HG03469 (cell line): ENCODE measurements around the gene MT1F.
"Not testable (repeated sequence)": the region's sequence is repeated elsewhere in the genome, so short reads cannot be mapped to it uniquely, and the experiment has no call there.

Experiments used
- ATAC-seq: cut with Tn5 transposase; IDR thresholded peaks from one replicate; pipeline ENCODE4 v1.9.1; 2021; ENCODE audit warnings: mild to moderate bottlenecking, moderate library complexity, moderate number of reproducible peaks; ENCODE audit not compliant: unreplicated experiment

The MT1F gene

DNA sequence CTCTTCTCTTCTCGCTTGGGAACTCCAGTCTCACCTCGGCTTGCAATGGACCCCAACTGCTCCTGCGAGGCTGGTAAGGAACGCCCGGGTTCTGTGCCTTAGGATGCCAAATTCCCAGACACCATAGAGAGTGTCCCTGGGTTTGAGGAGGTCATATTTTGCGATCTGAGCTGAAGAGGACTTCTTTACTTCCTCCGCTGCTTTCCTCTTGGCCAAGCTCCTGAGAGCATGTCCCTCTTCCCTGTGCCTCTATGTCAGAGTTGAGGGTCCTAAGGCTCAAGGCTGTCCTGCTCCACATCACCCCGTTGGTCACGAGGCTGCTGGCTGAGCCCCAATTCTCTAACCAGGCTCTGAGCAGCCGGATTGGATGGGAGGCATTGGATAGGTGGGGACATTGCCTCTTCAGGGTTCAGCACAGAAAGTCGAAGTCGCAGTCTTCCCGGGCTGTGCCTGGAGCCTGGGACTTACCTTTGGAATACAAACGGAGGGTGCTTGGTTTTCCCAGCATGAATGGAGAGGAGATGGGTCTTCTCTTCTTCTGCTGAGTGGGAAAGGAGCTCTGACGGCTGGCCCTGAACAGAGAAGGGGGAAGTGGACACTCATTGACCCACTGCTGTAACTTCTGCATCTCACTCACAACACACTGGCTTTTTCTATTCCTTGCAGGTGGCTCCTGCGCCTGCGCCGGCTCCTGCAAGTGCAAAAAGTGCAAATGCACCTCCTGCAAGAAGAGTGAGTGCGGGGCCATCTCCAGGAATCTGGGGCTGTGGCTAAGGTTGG is 12.3 kb downstream of the MT1F start:
- ATAC-seq, result no peak

DNA sequence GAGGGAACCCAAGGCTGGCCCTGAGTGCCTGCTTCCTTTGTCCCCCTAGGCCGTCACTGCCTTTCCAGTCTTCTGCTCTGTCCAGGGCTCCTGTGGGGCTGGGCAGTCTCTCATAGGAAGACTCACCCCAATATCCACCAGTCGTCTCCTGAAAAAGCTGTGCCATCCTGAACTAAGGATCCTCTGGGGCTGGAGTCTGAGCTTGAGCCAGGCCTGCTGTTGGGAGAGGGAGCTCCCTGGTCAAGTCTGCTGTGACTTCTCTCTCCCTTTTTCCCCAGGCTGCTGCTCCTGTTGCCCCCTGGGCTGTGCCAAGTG is 12.8 kb downstream of the MT1F start:
- no peak for ATAC-seq

DNA sequence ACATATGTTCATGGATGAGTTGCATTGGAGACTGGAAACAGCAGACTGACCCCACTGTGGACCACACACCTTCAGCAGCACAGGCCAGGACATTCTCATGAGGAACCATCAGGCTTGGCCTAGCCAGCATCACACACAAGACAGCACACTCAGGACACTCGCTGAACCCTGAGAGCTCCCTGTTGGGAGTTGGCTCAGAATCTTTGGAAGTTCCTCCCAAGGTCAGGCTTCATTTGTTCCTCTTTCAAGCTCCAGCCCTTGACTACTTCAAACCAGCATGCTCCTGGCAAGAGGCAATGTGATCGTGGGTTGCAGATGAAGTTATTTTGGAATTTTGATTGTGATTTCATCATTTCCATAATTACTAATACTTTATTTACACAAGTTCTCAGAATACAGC is 13.9 kb downstream of the MT1F start:
- ATAC-seq, result not testable (repeated sequence)

DNA sequence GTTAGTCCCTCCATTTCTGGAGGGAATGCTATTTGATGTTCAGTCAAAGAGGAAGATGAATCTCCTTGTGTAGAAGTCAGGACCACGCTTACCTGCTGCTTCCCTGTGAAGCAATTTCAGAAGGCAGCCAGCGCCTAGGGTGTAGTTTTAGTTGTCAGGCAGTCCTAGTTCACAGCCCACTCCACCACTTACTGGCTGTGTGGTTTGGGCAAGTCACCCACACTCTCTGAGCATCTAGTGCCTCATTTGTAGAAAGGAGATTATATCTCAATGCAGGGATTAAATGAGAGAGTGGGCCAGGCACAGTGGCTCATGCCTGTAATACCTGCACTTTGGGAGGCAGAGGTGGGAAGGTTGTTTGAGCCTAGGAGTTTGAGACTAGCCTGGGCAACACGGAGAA is 14.4 kb downstream of the MT1F start:
- not testable (repeated sequence) for ATAC-seq

DNA sequence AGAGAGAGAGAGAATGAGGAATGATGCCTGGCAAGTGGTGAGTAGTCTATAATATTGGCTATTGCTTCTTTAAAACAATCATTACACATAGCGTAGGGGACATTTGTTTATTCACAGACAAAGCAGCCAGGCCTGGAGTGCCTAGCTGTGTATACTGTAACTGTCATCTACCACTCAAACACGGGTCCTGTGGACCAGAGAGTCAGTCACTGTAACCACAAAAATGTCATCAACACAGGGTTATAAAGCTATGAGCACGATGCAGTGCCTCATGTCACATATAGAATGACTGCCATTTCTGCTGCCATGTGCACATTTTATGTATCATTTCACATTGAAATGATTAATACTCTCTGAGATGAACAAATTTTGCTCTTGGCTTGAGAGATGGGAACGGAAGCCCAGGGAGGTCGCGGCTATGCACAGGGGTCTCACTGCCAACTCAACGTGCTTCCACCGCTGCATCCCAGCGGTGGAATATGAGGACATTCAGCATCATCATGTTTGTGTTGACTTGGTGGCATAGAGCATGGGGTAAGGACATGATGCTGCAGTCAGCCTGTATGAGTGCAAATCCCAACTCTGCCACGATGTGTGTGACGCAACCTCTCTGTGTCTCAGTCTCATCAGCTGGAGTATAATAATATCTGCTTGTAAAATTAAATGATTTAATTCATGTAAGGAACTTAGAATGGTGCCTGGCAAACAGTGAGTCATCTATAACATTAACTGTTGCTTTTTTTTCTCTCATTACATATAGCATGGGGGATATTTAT is 15.2 kb downstream of the MT1F start:
- no peak for ATAC-seq

DNA sequence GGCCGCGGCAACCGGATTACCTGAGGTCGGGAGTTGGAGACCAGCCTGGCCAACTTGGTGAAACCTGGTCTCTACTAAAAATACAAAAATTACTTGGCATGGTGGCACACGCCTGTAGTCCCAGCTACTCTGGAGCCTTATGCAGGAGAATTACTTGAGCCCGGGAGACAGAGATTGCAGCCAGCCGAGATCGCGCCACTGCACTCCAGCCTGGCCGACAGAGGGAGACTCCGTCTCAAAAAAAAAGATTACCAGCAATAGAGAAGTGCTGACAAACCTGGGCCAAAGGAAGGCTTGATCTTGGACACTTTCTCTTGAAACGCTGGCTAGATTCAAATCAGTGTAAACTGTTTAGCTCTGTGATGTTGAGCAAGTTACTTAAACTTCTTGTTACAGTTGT is 16.2 kb downstream of the MT1F start:
- no peak for ATAC-seq

DNA sequence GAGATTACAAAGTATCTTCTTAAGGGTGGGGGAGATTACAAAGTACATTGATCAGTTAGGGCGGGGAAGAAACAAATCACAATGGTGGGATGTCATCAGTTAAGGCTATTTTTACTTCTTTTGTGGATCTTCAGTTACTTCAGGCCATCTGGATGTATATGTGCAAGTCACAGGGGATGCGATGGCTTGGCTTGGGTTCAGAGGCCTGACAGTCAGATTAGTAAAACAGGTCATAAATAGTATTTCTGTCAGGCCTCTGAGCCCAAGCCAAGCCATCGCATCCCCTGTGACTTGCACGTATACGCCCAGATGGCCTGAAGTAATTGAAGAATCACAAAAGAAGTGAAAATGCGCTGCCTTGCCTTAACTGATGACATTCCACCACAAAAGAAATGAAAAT is 16.8 kb downstream of the MT1F start:
- ATAC-seq, result not testable (repeated sequence)

DNA sequence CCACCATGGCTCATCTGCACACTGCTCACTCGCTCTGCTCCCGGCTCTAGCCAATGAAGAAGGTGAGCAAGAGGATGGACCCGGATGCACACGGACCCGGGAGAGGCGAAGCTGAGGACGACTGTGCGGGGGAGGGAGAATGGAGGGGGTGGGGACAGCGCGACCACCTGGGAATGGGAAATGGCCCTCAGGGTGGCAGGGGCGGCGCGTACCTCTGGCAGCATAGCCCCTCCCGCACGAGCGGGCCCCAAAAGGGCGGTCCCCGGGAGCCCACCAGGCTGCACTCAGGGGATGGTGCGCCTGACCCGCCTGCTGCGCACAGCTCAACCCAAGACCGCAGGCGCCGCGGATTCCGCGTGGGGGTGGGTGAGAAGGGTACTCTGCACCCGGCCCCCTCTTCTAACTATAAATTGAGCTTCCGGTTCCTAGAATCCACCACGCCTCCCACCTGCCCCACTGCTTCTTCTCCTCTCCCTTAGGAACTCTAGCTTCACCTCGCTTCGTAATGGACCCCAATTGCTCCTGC is 18.0 kb downstream of the MT1F start:
- no peak for ATAC-seq

DNA sequence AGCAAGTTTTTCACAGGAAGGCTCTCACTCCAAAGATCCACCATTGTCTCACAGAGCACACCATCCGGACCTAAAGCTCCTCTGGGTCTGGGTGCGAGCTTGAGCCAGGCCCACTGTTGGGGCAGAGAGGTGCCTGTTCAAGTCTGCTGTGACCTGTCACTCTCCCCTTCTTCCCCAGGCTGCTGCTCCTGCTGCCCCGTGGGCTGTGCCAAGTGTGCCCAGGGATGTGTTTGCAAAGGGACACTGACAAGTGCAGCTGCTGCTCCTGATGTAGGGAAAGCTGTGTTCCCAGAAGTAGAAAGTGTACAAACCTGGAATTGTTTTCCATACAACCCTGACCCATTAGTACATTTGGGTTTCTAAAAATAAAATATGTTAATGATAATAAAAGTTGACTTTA is 19.7 kb downstream of the MT1F start:
- ATAC-seq, result no peak

DNA sequence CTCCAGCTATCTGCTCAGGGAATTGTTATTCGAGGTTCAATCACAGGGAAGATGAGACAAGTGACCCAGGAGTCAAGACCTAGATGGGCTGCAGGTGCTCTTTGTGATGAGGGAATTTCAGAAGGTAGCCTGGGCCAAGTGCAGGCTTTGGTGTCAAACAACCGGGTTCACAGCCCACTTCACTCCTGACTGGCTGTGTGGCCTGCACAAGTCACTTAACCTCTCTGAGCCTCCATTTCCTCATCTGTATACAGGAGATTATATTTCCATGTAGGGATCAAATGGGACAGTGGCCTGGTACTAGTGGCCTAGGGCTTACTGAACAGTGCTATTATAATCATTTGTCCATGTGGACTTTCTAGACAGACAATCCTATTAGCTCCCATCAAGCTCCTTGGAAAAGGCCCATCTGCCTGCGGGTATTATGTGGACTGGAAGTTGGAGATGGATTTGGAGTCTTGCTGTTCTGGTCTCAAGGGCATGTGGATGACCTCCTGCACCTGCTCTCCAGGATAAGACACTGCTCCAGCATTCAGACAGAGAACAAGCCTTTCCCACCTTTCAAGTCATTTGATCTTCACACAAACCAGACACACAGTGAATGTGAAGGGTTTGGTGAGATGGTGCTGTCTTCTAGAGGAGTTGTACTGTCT is 21.4 kb downstream of the MT1F start:
- ATAC-seq, result no peak

DNA sequence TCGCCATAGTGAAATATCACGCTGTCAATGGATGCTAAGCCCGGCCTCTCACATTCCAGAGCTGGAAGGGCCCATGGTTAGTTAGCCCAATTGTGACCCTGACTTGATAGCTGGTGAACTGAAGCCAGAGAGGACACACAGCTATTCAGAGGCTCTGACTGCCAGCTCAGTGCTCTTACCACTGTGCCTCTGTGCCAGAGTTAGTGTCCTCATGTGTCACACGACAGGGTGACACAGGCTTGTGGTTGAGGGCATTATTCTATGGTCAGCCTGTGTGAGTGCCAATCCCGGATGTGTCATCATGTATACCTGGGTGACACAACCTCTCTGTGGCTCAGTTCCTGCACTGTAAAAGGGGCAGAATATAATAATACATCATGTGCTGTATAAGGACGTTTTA is 22.1 kb downstream of the MT1F start:
- no peak for ATAC-seq

DNA sequence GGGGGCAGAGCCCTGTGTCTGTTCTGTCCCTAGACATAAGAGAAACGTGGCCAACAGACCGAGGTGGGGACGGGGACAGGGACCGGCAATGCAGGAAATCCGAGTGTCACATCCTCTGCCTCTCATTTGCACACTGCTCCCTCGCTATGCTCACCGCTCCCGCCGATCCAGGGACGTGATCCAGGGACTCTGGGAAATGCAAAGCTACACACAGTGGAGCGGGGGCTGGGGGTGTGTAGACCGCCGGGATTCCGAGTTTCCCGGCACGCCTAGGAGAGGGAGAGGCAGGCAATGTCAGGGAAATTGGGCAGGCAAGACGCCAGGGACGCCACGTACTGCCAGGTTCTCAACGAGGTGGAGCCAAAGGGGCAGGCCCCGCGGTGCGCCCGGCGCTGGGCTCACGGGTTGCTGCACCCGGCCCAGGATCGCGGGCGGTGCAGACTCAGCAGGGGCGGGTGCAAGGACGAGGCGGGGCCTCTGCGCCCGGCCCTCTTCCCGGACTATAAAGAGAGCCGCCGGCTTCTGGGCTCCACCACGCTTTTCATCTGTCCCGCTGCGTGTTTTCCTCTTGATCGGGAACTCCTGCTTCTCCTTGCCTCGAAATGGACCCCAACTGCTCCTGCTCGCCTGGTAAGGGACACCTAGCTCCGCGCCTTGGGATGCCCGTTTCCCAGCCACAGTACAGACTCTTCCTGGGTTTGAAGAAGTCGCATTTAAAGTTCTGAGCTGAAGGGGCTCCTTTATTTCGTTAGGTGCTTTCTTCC is 24.4 kb downstream of the MT1F start, which contains the start of gene MT1X:
Gene MT1X (plus strand): TSS at position 532 of the 764 bp plus-strand sequence. CDS start 71 bp downstream, at position 603.
- ATAC-seq, result peak; percentile 92

DNA sequence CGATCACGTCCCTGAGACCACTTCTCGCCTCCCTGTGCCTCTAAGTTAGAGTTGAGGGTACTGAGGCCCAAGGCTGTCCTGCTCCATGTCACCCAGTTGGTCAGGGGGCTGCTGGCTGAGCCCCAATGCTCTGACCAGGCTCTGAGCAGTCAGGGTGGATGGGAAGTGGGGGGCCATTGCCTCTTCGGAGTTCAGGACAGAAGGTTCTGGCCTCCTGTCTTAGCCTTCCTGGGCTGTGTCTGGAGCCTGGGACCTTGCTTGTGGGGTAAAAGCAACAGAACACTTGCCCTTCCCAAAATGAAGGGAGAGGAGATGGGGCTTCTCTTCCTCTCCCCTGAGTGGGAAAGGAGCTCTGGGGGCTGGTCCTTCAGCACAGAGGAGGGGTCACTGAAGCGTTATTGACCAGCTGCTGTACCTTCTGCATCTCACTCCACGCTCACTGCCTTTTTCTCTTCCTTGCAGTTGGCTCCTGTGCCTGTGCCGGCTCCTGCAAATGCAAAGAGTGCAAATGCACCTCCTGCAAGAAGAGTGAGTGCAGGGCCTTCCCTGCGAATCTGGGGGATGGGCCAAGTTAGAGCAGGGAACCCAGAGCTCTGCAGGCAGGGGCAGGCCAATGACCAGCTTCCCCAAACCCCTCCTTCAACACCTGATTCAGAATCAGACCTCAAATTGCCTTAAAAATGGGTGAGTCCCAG is 25.1 kb downstream of the MT1F start:
- ATAC-seq, result no peak

DNA sequence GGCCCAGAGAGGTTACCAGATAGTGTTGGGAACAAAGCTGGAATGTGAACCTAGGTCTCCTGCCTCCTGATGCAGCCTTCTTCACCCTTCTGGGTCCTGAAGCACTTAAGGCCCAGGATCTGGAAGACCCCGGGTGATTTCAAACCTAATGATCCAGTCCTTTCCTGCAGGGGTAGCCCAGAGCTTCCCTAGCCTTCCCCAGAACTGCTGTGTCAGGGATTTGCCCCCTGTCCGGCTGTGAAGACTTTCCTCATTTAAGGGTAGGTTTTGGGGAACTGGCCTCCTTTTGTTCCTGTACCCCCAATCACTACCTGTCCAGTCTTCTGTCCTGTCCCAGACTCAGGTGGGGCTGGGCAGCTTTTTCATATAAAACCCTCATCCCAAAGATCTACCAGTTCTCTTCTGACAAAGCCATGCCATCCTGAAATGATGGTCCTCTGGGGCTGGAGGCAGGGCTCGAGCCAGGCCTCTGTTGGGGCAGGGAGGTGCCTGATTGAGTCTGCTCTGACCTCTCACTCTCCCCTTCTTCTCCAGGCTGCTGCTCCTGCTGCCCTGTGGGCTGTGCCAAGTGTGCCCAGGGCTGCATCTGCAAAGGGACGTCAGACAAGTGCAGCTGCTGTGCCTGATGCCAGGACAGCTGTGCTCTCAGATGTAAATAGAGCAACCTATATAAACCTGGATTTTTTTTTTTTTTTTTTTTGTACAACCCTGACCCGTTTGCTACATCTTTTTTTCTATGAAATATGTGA is 25.8 kb downstream of the MT1F start:
- ATAC-seq, result no peak

DNA sequence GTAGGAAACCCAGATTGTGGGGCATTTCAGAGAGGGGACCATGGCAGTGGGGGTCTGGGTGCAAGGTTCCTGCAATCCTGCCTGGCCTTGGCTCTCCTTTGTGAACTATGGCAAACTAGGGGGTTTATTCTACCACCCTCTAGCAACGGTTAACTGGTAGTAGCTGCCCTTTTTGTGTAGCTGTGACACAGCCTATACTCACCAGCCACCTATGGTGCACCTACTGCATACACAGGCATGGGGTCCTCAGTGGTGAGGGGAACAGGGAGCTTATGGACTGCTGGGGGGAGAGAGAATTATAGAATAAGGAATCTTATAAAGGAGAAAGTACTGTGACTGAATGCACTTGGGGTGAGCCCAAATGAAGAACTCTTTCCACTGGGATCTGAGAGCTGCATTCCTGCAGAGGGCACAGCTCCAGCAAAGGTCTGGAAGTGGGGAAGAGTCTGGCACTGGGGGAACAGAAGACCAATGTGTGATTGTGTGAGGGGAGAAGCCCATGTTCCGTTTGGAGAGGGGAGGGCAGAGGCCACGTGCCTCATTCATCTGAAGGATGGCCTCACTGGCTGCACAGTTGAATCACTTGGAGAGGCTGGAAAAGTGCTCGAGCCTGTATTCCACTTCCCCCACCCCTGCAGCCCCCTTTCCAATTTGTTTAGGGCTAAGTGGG is 26.6 kb downstream of the MT1F start:
- no peak for ATAC-seq

DNA sequence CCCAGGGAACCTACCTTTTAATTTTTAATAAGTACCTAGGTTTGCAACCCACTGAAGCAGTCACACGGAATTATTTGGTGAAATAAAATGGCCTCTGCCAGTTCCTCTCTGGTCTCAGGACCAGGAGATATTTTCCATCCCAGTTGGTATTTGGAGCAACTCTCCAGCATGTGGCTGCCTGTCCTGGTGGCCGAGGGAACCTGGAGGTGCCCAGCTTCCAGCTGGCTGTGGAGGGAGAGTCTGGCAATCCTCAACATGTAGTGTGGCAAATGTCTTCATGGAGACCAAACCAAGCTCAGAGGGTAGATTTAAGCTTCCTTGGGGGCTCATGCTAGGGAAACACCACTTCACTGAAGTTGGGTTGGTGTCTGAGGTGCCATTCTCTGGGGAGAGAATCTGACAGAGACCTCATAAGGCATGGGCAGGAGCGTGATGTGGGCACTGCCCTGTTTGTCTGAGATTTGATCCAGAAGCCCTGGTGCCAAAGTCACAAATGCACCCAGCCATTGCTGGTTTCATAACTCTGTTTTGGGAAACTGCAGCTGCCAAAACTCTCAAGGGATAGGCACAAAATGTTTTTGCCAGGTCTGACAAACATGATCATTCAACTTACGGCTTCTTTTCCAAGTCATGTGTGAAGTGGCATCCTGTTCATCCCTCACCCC is 27.3 kb downstream of the MT1F start:
- no peak for ATAC-seq

DNA sequence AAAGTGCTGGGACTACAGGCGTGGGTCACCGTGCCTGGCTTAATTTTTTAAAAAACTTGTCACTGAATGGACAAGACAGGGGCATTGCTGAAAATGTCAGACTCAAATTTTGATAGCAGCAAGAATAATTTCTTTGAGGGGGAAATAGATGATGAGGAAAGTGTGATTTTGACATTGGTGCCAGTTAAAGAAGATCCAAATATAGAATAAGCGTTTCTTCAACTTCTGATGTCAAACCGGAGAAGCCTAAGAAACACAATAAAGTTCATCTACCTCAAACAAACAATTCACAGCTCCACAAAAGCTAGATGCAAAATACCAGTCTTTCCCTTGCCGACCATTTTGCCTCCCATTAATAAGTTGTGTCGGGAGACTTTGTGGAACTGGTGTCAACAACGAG is 29.0 kb downstream of the MT1F start:
- no peak for ATAC-seq

DNA sequence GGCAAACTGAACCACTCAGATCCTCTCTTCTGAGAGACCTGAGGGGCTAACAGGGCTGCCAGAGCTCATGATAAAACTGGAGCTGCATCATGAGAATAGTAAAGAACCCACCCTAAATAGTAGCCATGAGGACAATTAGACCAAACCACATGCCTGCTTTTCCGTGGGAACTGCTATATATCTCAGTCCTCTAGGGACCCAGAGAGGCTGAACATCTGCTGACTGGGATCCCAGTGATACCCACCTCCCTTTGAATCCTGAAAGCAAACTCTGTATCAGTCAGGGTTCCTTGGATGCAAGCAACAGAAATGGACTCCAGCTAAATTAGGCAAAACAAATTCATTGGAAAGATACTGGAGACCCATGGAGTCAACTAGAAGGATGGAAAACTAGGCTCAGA is 31.0 kb downstream of the MT1F start:
- no peak for ATAC-seq

DNA sequence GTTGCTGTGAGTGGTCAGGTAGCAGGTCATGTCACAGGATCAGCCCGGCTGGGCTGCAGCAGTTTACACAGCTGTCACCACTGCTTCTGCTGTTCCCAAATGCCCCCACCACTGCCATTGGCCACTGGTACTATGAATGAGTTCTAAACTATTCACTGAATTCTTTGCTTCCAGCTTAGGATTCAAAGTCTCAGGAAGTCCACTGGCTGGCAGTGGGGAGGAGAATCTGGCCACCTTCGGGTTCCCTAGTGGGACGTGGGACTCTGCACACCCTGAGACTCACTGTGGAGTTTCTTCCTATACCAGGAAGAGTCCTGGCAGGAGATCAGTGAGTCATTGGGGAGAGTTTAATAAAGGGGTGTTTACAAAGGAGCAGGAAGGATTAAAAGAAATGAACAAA is 31.4 kb downstream of the MT1F start:
- no peak for ATAC-seq
